ENCODE measurements around the gene SLC41A3. TPM values are rescaled to one million over a fixed set of nuclear protein-coding genes. Genes with fewer than 3 reads are reported as not detected.

Gene SLC41A3
- total RNA-seq, 2 donors from 2014 or later: 46.8 to 50.4 TPM

- H3K27me3 ChIP-seq (ENCODE audit: control insufficient read depth, insufficient read depth, low read length, poor library complexity, severe bottlenecking): no peaks in the 10 kb centered on the region
- no peak overlapping the region for H3K27ac Mint-ChIP-seq
- 90 to 91% methylated on average over 9 to 10 of the region's 10 CpGs for WGBS, 2 experiments (ENCODE audit: insufficient coverage in 1 of 2, insufficient read length in 1 of 2)
These were observed 43.0 kb upstream of the SLC41A3 start for GRCh38 chr3:126126811-126127431.

GRCh38 chr3:126126286-126126685, 42.4 kb upstream of the SLC41A3 start:
- Mint-ChIP-seq H3K9me3 (no peaks in the 10 kb centered on the region), H3K4me3 (no peak overlapping the region), H3K27ac (no peak overlapping the region), H3K4me1 (no peaks in the 10 kb centered on the region), H3K27me3 (ENCODE audit: insufficient read depth) (no peaks in the 10 kb centered on the region), H3K36me3 (ENCODE audit: low read depth) (no peaks in the 10 kb centered on the region)
- no peak overlapping the region for H3K27ac ChIP-seq (ENCODE audit: low read depth, low read length)
- DNase-seq: peak; percentile 30
- no peak overlapping the region for H3K9ac ChIP-seq (ENCODE audit: extremely low read depth, low read length, poor library complexity, severe bottlenecking)
- H3K27me3 ChIP-seq (ENCODE audit: control insufficient read depth, insufficient read depth, low read length, poor library complexity, severe bottlenecking): no peaks in the 10 kb centered on the region
- H3K4me3 ChIP-seq (ENCODE audit: low read length): no peak overlapping the region
- no peaks in the 10 kb centered on the region for H3K9me3 ChIP-seq (ENCODE audit: control insufficient read depth, low read length)
- 92 to 98% methylated on average over 6 to 12 of the region's 12 CpGs for WGBS, 2 experiments (ENCODE audit: insufficient coverage in 1 of 2, insufficient read length in 1 of 2)
- H3K36me3 ChIP-seq (ENCODE audit: control insufficient read depth, insufficient read depth, low read length): no peaks in the 10 kb centered on the region
- H3K4me1 ChIP-seq (ENCODE audit: control insufficient read depth, insufficient read depth, low read length): no peaks in the 10 kb centered on the region
- no peak for TF ChIP-seq CTCF (conservative IDR thresholded peaks at IDR 0.05)

More at GRCh38 chr3:126126811-126127431, 43.0 kb upstream of the SLC41A3 start:
- Mint-ChIP-seq H3K9me3 (no peaks in the 10 kb centered on the region), H3K4me1 (no peaks in the 10 kb centered on the region), H3K27me3 (ENCODE audit: insufficient read depth) (peaks cover 2% of the 10 kb centered on the region), H3K4me3 (no peak overlapping the region), H3K36me3 (ENCODE audit: low read depth) (no peaks in the 10 kb centered on the region)
- H3K4me3 ChIP-seq (ENCODE audit: low read length): no peak overlapping the region
- DNase-seq: peak; percentile 38
- no peaks in the 10 kb centered on the region for H3K9me3 ChIP-seq (ENCODE audit: control insufficient read depth, low read length)
- no peak for TF ChIP-seq CTCF (conservative IDR thresholded peaks at IDR 0.05)
- no peak overlapping the region for H3K9ac ChIP-seq (ENCODE audit: extremely low read depth, low read length, poor library complexity, severe bottlenecking)
- H3K36me3 ChIP-seq (ENCODE audit: control insufficient read depth, insufficient read depth, low read length): no peaks in the 10 kb centered on the region
- H3K27ac ChIP-seq (ENCODE audit: low read depth, low read length): no peak overlapping the region
- no peaks in the 10 kb centered on the region for H3K4me1 ChIP-seq (ENCODE audit: control insufficient read depth, insufficient read depth, low read length)

GRCh38 chr3:126125781-126126251, 41.9 kb upstream of the SLC41A3 start:
- Mint-ChIP-seq H3K27me3 (ENCODE audit: insufficient read depth) (no peaks in the 10 kb centered on the region), H3K4me1 (no peaks in the 10 kb centered on the region), H3K4me3 (no peak overlapping the region), H3K27ac (no peak overlapping the region), H3K9me3 (no peaks in the 10 kb centered on the region), H3K36me3 (ENCODE audit: low read depth) (no peaks in the 10 kb centered on the region)
- WGBS, 2 experiments (ENCODE audit: insufficient coverage in 1 of 2, insufficient read length in 1 of 2): 90 to 92% methylated on average over 2 of the region's 2 CpGs
- no peaks in the 10 kb centered on the region for H3K4me1 ChIP-seq (ENCODE audit: control insufficient read depth, insufficient read depth, low read length)
- DNase-seq: peak; percentile 34
- H3K27me3 ChIP-seq (ENCODE audit: control insufficient read depth, insufficient read depth, low read length, poor library complexity, severe bottlenecking): no peaks in the 10 kb centered on the region
- H3K9ac ChIP-seq (ENCODE audit: extremely low read depth, low read length, poor library complexity, severe bottlenecking): no peak overlapping the region
- no peaks in the 10 kb centered on the region for H3K9me3 ChIP-seq (ENCODE audit: control insufficient read depth, low read length)
- H3K27ac ChIP-seq (ENCODE audit: low read depth, low read length): no peak overlapping the region
- H3K36me3 ChIP-seq (ENCODE audit: control insufficient read depth, insufficient read depth, low read length): no peaks in the 10 kb centered on the region
- no peak overlapping the region for H3K4me3 ChIP-seq (ENCODE audit: low read length)
- no peak for TF ChIP-seq CTCF (conservative IDR thresholded peaks at IDR 0.05)
